ENCODE data around the gene TNS2. TPM values are rescaled to one million over a fixed set of nuclear protein-coding genes. Genes with fewer than 3 reads are reported as not detected.

TNS2 gene
- total RNA-seq, 1 donor from 2014 or later: 91.7 TPM

GRCh38 chr12:53079226-53080117 is 29.6 kb downstream of the TNS2 start, which contains the start of gene SPRYD3:
TSS of gene SPRYD3 (minus strand) at chr12:53079390. CDS start at chr12:53079333, 57 bp downstream.
- Mint-ChIP-seq H3K4me1 (peaks cover 47% of the 10 kb centered on the region), H3K9me3 (peaks cover 5% of the 10 kb centered on the region), H3K27ac (peak within 1 kb of the TSS; percentile 95), H3K4me3 (peak within 1 kb of the TSS; percentile 77), H3K27me3 (ENCODE audit: low read depth) (no peaks in the 10 kb centered on the region), H3K36me3 (peaks cover 3% of the 10 kb centered on the region)
- peak; percentile 94 to 100 for DNase-seq (ENCODE audit: low spot score in 2 of 2, unreplicated experiment in 2 of 2)
- TF ChIP-seq, protein P1, sequence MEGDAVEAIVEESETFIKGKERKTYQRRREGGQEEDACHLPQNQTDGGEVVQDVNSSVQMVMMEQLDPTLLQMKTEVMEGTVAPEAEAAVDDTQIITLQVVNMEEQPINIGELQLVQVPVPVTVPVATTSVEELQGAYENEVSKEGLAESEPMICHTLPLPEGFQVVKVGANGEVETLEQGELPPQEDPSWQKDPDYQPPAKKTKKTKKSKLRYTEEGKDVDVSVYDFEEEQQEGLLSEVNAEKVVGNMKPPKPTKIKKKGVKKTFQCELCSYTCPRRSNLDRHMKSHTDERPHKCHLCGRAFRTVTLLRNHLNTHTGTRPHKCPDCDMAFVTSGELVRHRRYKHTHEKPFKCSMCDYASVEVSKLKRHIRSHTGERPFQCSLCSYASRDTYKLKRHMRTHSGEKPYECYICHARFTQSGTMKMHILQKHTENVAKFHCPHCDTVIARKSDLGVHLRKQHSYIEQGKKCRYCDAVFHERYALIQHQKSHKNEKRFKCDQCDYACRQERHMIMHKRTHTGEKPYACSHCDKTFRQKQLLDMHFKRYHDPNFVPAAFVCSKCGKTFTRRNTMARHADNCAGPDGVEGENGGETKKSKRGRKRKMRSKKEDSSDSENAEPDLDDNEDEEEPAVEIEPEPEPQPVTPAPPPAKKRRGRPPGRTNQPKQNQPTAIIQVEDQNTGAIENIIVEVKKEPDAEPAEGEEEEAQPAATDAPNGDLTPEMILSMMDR (IDR thresholded peaks at IDR 0.05; ENCODE audit: unreplicated experiment): no peak

GRCh38 chr12:53082637-53083175 is 32.8 kb downstream of the TNS2 start:
- Mint-ChIP-seq H3K4me3 (no peak overlapping the region), H3K9me3 (peaks cover 8% of the 10 kb centered on the region), H3K27ac (no peak overlapping the region), H3K4me1 (peaks cover 18% of the 10 kb centered on the region), H3K36me3 (no peaks in the 10 kb centered on the region), H3K27me3 (ENCODE audit: low read depth) (no peaks in the 10 kb centered on the region)
- TF ChIP-seq, protein P1 (IDR thresholded peaks at IDR 0.05; ENCODE audit: unreplicated experiment): no peak
- DNase-seq (ENCODE audit: low spot score in 2 of 2, unreplicated experiment in 2 of 2): no peak

DNA sequence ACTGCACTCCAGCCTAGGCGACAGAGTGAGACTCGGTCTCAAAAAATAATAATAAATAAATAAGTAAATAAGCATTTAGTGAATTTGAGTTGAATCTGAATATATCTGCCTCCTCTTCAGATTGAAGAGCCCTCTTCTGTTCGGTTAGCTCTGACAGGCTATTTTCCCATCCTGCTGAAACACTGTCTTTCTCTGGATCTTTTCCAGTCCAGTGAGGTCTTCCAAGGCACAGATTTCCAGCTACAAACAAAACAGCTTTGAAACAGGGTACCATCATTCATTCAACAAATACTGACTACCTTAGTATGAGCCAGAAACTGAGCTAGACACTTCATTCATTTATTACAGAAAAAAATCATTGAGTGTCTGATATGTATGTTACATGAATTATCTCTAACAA is 36.5 kb downstream of the TNS2 start:
- Mint-ChIP-seq H3K4me1 (no peaks in the 10 kb centered on the region), H3K27me3 (ENCODE audit: low read depth) (no peaks in the 10 kb centered on the region), H3K36me3 (no peaks in the 10 kb centered on the region), H3K4me3 (no peak overlapping the region), H3K27ac (no peak overlapping the region), H3K9me3 (peaks cover 8% of the 10 kb centered on the region)
- TF ChIP-seq, protein P1 (IDR thresholded peaks at IDR 0.05; ENCODE audit: unreplicated experiment): no peak
- no peak for DNase-seq (ENCODE audit: low spot score in 2 of 2, unreplicated experiment in 2 of 2)

DNA sequence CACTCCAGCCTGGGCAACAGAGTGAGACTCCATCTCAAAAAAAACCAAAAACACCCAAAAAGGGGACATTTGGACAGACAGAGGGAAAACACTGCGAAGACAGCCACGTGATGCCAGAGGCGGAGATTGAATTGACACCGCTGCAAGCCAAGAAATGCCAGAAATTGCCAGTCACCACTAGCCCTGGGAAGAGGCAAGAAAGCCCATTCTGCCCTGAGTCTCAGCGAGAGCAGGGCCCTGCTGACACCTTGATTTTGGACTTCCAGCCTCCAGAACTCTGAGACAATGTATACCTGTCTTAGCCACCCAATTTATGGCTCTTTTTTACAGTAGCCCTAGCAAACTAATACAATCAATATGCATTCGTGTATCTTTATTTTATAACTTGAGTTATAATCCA is 40.2 kb downstream of the TNS2 start:
- TF ChIP-seq, protein P1 (IDR thresholded peaks at IDR 0.05; ENCODE audit: unreplicated experiment): no peak
- Mint-ChIP-seq H3K27ac (no peak overlapping the region), H3K36me3 (no peaks in the 10 kb centered on the region), H3K4me3 (no peak overlapping the region), H3K27me3 (ENCODE audit: low read depth) (no peaks in the 10 kb centered on the region), H3K9me3 (peaks cover 3% of the 10 kb centered on the region), H3K4me1 (peaks cover 9% of the 10 kb centered on the region)
- DNase-seq (ENCODE audit: low spot score in 2 of 2, unreplicated experiment in 2 of 2): no peak

- H3K9me3 Mint-ChIP-seq: peaks cover 2% of the 10 kb centered on the region
- H3K27me3 Mint-ChIP-seq (ENCODE audit: low read depth): no peaks in the 10 kb centered on the region
- DNase-seq (ENCODE audit: low spot score in 2 of 2, unreplicated experiment in 2 of 2): no peak
- TF ChIP-seq, protein P1 (IDR thresholded peaks at IDR 0.05; ENCODE audit: unreplicated experiment): no peak
- no peak overlapping the region for H3K4me3 Mint-ChIP-seq
- no peak overlapping the region for H3K27ac Mint-ChIP-seq
- peaks cover 9% of the 10 kb centered on the region for H3K4me1 Mint-ChIP-seq
- H3K36me3 Mint-ChIP-seq: no peaks in the 10 kb centered on the region
Observed at GRCh38 chr12:53090554-53090953, 40.7 kb downstream of the TNS2 start.

Data from mesothelial cell of epicardium (in vitro differentiated cells).